A673 (cell line): ENCODE data around the gene NHERF2.

Experiments used
- EZH2 ChIP-seq: fragments of 200-600 bp; sonication (generic); IDR thresholded peaks from 2 replicates; pipeline ENCODE4 v1.6.1; 2017; ENCODE audit warnings: borderline replicate concordance, low read depth, mild to moderate bottlenecking, mixed read lengths, antibody characterized with exemption, low read length; ENCODE audit not compliant: poor library complexity, severe bottlenecking
- TF ChIP-seq, protein P1 (sequence below): fragments of 300-800, 200-600 bp; sonication (generic); conservative IDR thresholded peaks from 2 replicates; pipeline ENCODE4 v1.5.1; 2017; ENCODE audit warnings: low read depth, mild to moderate bottlenecking, antibody characterized with exemption, low read length, moderate library complexity, mixed read lengths

DNA sequence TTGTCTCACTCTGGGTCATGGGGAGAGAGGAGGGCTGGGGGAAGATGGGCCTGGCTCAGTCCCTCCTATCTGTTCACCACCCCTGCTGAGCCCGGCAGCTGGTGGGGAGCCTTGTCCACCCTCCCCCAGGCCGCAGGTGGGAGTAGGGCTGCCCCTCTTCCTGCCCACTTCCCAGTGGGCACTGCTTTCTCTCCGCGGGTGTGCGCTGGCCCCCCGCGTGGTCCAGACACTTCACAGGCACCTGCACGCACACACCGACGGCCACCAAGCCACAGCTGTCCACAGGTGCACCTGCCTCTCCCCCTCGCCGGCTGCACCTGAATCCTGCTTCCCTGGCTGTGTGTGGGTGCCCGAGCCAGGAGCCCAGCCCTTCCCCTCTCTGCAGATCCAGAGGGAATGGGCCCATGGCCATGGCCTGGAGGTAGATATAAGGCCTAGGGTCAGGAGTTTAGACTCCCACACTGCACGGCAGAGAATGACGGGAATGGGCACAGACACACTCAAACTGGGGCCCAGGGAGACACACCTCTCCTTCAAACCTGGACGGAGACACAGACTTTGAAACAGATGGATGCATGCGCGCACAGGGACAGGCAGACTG, 2.0 kb downstream of the NHERF2 start:
- TF ChIP-seq EZH2, result no peak
- TF ChIP-seq, protein P1, sequence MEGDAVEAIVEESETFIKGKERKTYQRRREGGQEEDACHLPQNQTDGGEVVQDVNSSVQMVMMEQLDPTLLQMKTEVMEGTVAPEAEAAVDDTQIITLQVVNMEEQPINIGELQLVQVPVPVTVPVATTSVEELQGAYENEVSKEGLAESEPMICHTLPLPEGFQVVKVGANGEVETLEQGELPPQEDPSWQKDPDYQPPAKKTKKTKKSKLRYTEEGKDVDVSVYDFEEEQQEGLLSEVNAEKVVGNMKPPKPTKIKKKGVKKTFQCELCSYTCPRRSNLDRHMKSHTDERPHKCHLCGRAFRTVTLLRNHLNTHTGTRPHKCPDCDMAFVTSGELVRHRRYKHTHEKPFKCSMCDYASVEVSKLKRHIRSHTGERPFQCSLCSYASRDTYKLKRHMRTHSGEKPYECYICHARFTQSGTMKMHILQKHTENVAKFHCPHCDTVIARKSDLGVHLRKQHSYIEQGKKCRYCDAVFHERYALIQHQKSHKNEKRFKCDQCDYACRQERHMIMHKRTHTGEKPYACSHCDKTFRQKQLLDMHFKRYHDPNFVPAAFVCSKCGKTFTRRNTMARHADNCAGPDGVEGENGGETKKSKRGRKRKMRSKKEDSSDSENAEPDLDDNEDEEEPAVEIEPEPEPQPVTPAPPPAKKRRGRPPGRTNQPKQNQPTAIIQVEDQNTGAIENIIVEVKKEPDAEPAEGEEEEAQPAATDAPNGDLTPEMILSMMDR, result no peak
